KOPT-K1 (cell line): ENCODE results near the gene DNAJC5.
A peak's percentile ranks its signal among the peaks of the same experiment; 100 is the strongest.
"Not testable (repeated sequence)": the region's sequence is repeated elsewhere in the genome, so short reads cannot be mapped to it uniquely, and the experiment has no call there.

ENCODE experiments used
- H3K27ac ChIP-seq: fragments of 200-600 bp; sonication (generic); 2 replicates; pipeline ENCODE4 v1.5.1; 2016; ENCODE audit warnings: antibody characterized with exemption, mild to moderate bottlenecking, low read depth, low read length; ENCODE audit not compliant: poor library complexity, severe bottlenecking
- H3K36me3 ChIP-seq: fragments of 200-600 bp; sonication (generic); 2 replicates; pipeline ENCODE4 v1.5.1; 2017; ENCODE audit warnings: antibody characterized with exemption, mild to moderate bottlenecking, low read length, moderate library complexity; ENCODE audit not compliant: insufficient read depth
- H3K9me3 ChIP-seq: fragments of 200-600 bp; sonication (generic); 2 replicates; pipeline ENCODE4 v1.5.1; 2017; ENCODE audit warnings: antibody characterized with exemption, low read length, mild to moderate bottlenecking; ENCODE audit not compliant: insufficient read depth, poor library complexity, severe bottlenecking

DNAJC5 gene

DNA sequence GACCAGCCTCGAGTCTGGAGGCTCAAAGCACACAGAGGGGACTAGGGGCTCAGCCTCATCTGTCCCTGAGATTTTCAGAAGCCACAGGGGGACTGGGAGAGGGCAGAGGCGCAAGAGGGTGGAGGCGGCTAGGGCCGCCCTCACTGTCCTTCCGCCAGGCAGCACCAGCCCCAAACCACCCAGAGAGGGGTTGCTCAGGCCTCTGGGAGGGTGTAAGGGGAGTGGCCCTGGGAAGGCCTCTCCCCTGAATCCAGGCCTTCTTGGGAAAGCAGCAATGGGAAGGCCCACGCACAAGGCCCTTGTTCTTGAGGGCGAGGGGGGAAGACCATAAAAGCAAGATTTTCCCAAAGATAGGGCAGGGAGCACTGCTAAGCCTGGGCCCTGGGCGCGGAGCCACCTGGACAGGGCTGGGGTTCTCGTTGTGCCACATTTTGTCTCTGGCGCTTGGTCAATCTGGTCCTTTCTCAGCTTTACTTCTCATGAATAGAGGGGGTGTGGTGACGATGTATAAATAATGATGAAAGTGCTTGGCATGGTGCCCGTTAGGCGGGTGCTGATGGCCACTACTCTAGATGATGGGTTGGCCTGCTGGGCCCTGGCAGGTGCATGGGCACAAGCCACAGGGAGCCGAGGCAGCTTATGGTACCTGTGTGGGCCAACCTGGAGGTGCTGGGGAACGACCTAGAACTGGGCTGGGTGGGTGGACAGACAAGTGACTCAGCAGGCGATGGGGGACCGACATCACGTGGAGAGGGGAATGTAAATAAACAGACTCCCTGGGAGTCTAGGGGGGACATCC lies 79.7 kb downstream of the DNAJC5 start:
- Histone ChIP-seq H3K9me3 (no peaks in the 10 kb centered on the region), H3K27ac (no peak overlapping the region), H3K36me3 (no peaks in the 10 kb centered on the region; the same call in 1 of the 2 replicates)

DNA sequence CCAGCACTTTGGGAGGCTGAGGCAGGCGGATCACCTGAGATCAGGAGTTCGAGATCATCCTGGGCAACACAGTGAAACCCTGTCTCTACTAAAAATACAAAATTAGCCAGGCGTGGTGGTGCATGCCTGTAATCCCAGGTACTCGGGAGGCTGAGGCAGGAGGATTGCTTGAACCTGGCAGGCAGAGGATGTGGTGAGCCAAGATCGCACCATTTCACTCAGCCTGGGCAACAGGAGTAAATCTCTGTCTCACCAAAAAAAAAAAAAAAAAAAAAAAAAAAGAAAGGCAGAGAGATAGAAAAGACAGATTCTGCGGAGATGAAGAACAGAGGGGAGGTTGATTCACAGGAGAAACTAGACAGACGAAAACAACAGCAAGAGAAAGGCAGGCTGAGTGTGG lies 81.6 kb downstream of the DNAJC5 start:
- not testable (repeated sequence) for H3K36me3 ChIP-seq, H3K27ac ChIP-seq, H3K9me3 ChIP-seq

DNA sequence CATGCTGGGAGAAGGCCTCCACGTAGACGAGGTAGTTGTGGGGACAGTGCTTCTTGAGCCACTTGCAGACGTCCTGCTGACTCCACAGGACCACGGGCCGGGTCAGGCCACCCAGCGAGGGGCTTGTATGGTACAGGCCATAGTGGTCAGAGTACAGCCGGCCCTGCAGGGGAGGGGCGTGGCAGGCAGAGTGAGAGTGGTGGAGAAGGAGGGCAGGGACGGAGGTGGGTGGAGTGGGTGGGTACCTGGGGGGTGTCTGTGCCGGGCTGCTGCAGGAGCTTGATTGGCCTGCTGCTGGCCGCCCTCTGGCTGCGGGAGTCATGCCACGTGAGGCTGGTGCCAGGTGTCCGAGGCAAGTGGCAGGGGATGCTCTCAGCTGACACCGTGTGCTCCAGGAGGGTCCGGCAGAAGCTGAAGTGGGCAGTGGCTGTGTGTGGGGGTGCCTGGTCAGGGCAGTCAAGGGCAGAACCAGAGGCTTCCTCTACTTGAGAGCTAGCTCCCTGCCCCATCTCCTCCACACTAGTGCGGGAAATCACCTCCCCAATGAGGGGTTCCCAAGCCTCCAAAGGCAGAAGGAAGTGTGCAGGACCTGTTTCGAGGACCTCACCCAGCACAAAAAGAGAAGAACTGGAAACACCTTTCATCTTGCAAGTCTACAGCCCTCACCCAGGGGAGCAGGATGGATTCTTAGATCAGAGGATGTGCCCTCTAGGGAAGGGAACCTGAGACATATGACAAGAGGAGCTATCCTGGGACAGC lies 82.2 kb downstream of the DNAJC5 start:
- H3K27ac ChIP-seq, result no peak overlapping the region
- no peaks in the 10 kb centered on the region for H3K9me3 ChIP-seq
- no peaks in the 10 kb centered on the region; the same call in 1 of the 2 replicates for H3K36me3 ChIP-seq

DNA sequence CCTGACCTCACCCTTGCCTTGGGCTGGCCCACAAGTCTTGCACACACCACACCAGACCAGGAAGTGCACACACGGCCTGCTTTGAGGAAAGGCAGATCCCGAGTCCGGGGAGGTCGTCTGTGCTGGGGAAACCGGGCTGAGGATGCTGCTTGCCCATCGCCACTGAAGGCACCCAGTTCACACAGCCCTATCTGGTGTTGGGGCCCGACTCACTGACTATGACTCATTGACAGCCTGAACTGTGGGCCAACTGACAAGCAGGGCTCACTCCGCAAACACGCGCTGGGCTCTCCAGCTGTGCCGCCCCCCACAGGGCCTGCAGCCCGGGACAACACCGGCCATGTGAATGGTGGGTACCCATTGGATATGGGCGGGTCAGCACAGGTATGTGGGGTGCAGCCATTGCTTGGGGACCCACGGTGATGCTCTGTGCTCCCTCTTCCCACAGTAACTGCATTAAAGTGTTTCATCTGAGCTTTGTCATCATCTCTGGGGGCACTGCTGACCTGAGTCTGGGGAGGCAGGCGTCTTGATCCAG lies 82.9 kb downstream of the DNAJC5 start:
- no peaks in the 10 kb centered on the region for H3K9me3 ChIP-seq
- peaks cover 6% of the 10 kb centered on the region for H3K36me3 ChIP-seq
- peak overlapping the region; percentile 88 for H3K27ac ChIP-seq

DNA sequence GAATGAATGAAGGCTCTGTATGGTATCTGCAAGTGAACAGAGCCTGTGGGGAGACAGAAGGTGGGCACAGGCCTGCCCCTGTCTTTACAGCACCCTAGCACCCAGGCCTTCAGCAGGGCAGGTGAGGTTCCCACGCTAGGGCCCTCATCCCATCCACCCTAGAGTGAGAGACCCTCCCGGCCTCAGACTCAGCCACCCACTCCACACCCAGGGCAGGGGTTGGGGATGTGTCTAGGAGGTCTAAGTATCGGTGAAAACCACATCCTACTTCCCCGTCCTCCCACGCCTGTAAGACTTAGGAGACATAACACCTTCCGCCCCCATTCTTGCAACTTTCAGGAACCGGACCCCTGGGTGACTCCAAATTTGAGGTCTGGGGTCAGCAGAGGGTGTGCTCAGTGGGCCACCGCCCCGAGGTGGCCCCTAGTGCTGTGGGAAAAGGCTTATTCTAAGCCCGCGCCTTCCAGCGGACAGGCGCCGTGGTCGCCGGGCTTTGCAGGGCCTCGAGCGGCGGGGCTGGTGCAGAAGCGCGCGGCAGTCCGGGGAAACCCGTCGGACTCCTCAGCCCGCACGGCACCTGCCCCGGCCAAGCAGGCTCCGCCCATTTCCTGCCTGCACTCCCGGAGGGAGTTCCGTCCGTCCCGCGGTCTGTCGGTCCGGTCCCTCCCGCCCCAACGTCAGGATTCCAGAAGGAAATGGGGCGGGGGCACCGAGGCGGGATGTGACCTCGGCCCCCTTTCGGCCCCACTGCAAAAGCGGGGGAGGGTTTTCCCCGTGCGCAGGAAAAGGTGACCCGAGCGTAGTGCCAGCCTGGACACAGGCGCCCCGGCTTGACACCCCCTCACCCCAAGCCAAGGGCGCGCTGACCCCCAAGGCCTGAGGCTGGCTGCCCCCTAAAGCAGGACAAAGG lies 83.6 kb downstream of the DNAJC5 start:
- Histone ChIP-seq H3K27ac (peak overlapping the region; percentile 88), H3K36me3 (peaks cover 13% of the 10 kb centered on the region), H3K9me3 (no peaks in the 10 kb centered on the region)

DNA sequence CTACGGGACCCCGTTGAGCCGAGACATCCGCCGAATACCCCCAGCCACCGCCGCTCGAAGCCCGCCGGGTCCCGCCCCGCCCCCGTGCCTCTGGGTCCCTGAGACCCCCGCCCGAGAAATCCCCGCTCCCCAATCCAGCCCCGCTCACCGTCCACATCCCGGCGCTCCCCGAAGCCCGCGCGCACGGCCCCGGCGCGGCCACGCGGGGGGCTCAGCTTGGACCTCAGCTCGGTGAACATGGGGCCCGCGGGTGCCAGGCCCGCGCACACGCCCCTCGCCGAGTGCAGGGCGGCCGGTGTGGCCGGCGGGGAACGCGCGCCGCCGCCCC lies 84.3 kb downstream of the DNAJC5 start:
- Histone ChIP-seq H3K27ac (peak overlapping the region; percentile 88), H3K9me3 (no peaks in the 10 kb centered on the region), H3K36me3 (peaks cover 20% of the 10 kb centered on the region)

DNA sequence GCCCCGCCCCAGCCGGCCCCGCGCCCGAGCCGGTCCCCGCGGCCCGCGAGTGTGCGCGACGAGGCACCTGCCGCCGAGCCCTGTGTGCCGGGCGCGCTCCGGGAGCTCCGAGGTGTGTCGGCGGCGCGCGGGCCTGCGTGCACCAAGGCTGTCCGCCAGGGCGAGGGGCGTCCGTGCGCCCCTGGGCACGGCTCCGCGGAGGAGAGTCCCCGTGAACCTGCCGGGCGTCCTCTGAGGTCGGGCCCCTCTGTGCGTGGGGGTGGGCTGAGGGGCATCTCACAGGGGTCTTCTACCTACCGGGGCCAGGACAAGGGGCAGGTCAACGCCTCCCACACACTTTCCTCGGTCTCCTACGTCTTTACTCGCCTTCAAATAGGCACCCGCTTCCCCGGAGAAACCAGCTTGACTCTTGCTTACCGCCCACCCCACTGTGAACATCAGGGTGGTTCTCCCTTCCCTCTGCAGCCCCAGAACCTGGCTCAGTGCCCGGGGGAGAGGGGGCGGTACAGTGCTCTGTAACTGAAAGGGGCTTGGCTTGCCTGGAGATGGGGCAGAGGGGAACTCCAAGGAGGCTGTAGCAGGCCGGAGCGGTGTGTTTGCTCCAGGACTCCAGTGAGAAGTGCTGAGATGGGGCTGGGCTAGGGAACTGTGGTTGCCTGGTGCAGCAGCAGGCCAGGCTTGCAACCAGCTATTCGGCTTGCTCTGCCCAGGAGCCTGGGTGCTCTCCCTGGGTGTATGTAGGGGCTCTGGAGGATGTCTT lies 84.8 kb downstream of the DNAJC5 start, which contains the start of gene SAMD10:
TSS of gene SAMD10 (minus strand) at position 86 of the 760 bp plus-strand sequence. CDS start 175 bp downstream, outside the sequence.
- Histone ChIP-seq H3K27ac (peak within 1 kb of the TSS; percentile 88), H3K36me3 (peaks cover 25% of the 10 kb centered on the region), H3K9me3 (no peaks in the 10 kb centered on the region)

DNA sequence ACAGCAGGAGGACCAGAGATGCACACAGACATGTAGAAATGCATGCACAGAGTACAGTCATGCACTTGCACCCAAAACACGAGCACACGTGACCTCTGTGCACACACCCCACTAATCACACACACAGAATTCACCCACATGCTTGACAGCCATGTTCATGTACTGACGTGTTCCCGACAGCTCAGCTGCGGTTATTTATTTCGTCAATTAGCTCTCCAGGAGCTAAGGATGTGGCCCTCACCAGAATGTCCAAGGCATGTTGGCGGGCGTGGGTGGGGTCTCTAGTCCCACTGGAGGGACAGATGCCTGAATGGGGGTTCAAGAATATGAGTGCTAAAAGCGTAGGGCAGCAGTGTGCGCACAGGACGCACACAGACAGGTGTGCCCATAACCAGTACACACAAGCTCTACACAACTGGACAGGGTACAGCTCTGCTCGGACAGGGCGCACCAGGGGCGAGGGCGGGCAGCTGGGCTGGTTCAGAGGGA lies 85.4 kb downstream of the DNAJC5 start:
- H3K36me3 ChIP-seq, result peaks cover 31% of the 10 kb centered on the region
- no peaks in the 10 kb centered on the region for H3K9me3 ChIP-seq
- peak overlapping the region; percentile 88 for H3K27ac ChIP-seq

DNA sequence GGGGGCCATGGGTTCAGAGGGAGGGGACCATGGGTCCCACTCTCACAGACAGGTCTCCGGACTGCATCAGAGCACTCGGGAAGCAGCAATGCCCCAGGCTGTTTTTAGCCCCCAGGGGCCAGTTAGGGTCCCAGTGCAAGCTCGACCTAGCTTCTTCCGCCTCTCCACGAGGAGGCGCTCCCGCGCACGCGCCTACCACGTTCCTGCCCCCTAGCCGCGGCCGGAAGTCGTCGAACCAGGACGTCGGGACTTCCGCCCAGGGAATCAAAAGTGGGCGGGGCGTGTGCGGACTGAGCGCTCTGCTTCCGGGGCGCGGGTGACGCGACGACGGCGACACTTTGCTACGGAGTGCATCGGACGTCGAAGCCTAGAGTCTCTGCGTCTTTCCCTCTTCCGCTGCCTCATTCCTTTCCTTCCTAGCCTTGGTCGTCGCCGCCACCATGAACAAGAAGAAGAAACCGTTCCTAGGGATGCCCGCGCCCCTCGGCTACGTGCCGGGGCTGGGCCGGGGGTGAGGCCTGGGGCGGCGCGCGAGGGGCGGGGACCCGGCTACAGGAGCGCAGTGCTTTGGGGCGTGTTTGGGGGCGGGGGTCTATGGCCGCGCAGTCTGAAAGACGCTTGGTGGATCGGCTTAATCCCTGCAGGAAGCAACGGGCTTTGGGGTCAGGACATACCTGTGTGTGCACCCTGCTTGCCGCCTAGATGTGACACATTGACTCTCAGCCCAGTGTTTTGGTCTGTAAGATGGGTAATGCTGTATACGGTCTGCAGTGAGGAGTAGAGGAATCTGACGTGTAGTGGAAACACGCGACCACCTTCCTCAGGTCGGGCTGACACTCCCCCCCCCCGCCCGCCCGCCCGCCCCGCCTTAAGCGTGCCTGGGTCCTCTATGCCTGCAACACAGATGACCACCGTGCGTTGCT lies 86.1 kb downstream of the DNAJC5 start, which contains the start of gene PRPF6:
TSS of gene PRPF6 (plus strand) at position 327 of the 923 bp plus-strand sequence. CDS start at position 441, 114 bp downstream.
- Histone ChIP-seq H3K27ac (peak within 1 kb of the TSS; percentile 88), H3K36me3 (peaks cover 38% of the 10 kb centered on the region), H3K9me3 (no peaks in the 10 kb centered on the region)

DNA sequence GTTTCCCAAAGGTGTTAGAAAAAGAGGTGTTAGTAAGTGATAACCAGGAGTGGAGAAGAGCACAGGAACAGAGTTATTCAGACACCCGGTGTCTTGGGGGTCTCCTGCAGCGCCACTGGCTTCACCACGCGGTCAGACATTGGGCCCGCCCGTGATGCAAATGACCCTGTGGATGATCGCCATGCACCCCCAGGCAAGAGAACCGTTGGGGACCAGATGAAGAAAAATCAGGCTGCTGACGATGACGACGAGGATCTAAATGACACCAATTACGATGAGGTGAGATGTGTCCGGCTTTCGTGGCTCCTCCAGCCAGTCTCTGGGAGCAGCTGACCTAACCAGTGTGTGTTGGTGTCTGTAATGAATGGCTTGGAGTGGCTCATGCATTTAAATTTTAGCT lies 88.0 kb downstream of the DNAJC5 start:
- Histone ChIP-seq H3K9me3 (no peaks in the 10 kb centered on the region), H3K27ac (no peak overlapping the region), H3K36me3 (peaks cover 57% of the 10 kb centered on the region)
